GM19328 (cell line): ENCODE data around the gene CYP2B6.
"Not testable (repeated sequence)": the region's sequence is repeated elsewhere in the genome, so short reads cannot be mapped to it uniquely, and the experiment has no call there.

Experiments
- ATAC-seq: cut with Tn5 transposase; IDR thresholded peaks from one replicate; pipeline ENCODE4 v1.9.1; 2021; ENCODE audit warnings: mild to moderate bottlenecking, moderate library complexity; ENCODE audit not compliant: unreplicated experiment

The CYP2B6 gene

DNA sequence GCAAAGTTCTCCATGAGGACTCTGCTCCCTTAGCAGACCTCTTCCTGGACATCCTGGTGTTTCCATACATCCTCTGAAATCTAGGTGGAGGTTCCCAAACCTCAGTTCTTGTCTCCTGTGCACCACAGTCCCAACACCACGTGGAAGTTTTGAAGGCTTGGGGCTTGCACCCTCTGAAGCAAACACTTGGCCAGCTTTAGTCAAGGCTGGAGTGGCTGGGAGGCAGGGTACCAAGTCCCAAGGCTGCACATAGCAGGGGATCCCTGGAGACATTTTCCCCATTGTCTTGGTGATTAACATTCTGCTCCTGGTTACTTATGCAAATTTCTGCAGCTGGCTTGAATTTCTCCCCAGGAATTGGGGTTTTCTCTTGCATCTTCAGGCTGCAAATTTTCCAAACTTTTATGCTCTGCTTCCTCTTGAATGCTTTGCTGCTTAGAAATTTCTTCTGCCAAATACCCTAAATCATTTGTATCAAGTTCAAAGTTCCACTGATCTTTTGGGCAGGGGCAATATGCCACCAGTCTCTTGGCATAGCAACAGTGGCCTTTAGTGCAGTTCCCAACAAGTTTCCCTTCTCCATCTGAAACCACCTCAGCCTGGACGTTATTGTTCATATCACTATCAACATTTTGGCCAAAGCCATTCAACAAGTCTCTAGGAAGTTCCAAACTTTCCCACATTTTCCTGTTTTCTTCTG lies 10.2 kb upstream of the CYP2B6 start:
- not testable (repeated sequence) for ATAC-seq

DNA sequence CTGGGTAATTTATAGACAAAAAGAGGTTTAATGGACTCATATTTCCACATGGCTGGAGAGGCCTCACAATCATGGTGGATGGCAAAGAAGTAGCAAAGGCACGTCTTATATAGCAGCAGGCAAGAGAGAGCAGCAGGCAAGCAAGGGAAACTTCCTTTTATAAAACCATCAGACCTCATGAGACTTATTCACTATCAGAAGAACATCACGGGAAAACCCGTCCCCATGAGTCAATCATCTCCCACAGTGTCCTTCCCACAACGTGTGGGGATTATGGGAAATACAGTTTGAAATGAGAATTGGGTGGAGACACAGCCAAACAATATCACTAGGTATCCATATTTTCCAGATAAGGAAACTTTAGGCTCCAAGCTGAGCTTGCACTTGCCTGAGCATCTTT lies 9.5 kb upstream of the CYP2B6 start:
- no peak for ATAC-seq

DNA sequence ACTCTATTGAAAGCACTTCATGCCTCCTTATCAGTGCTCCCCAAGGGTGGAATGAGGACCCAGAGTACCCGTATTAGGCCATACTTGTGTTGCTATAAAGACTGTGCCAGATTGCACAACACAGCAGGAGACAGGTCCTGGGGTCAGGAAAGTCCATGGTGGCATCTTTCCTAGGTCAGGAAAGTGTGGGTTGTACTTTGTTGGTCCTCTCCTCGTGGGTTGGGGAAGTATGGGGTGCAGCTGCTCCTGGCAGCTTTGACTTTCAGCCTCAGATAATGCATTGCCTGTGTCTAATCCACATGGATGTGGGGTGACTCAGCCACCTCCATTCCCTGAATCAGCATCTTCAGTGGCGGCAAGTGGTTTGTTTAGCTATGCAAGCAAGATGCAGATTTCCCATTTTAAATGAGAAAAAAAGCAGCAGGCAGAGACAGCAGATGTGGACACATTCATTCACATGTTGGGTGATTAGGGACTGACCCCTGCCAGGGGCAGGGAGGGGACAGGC lies 8.4 kb upstream of the CYP2B6 start:
- no peak for ATAC-seq

DNA sequence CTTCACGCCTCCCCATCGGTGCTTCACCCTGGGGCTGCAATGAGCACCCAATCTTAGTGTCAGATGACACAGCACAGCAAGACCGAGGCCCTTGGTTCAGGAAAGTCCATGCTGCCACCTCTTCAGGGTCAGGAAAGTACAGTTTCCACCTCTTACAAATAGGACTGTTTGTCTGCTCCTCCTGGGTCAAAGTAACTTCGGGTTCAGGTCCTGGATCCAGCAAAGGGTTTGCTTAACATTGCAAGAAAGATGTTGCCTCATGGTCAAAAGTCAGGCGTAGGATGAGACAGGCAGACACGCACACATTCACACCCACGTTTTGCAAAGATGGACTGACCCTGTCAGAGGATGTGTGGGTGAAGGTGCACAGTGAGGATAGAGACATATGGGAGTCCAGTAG lies 1.6 kb upstream of the CYP2B6 start:
- no peak for ATAC-seq

DNA sequence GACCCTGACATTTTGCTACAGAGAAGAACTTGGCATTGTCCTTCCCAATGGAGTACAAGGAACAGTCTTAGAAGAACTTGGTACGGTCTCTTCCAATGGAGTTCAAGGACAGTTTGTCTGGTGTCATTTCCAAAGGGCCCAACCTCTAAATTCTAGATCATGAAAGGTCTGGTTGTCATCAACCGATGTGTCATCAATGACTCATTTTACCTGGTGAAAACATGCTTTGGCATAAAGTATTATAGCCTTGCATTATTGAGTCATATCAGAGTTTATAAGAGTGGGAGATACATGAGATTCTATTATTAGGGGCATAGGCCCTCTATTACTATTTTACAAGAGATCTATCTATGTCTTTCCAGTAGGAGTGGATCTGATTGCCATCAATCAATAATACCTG lies 4.3 kb downstream of the CYP2B6 start:
- no peak for ATAC-seq

DNA sequence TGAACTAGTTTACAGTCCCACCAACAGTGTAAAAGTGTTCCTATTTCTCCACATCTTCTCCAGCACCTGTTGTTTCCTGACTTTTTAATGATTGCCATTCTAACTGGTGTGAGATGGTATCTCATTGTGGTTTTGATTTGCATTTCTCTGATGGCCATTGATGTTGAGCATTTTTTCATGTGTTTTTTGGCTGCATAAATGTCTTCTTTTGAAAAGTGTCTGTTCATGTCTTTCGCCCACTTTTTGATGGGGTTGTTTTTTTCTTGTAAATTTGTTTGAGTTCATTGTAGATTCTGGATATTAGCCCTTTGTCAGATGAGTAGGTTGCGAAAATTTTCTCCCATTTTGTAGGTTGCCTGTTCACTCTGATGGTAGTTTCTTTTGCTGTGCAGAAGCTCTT lies 7.9 kb downstream of the CYP2B6 start:
- ATAC-seq: not testable (repeated sequence)

DNA sequence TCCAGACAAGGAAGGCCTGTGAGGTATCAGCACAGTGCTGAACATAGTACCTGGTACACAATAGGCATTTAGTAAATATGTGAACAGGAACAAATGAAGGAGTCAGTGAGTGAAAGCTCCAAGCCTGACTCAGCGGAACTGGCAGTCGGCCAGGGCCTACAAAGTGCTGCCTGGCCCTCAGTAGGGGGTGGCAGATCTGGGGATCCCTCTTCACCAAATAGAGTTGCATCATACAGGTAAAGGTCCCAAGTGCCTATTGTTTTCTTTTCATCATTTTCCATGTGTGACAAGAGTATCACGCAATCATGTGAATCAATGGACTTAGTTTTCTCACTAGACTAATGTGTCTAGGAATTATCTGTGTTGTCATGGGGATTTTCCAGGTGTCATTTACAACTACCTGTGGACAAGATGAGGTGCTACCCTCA lies 9.2 kb downstream of the CYP2B6 start:
- no peak for ATAC-seq

DNA sequence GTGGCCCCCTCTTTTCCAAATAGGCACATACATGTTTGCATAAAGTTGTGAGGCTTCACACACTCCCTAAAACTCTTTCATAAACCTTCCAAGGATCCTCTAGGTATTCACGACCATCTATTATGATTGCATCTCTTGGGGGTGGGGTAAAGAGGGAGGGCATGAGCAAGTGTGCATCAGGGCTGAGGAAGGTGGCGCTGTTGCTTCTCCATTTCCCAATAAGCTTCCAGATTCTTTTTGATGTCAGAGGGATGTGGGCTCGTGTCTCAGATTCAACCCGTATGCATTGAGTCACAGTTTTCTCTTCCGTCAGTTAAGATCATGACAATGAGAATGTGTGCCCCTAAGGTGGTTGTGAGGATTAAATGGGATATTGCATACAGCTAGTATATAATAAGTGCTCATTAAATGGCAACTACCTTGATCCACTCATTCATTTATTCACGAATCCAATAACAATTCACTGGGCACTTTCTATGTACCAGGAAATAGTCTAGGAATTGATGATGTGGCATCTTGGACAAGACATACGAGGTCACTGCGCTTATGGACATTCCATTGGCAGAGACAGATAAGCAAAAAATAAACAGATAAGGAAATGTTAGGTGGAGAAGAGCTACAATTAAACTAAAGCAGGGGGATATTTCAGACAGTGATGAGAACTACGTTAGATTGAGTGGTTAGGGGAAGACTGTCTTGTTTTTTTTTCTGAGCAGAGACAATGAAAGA lies 10.3 kb downstream of the CYP2B6 start:
- ATAC-seq: no peak

DNA sequence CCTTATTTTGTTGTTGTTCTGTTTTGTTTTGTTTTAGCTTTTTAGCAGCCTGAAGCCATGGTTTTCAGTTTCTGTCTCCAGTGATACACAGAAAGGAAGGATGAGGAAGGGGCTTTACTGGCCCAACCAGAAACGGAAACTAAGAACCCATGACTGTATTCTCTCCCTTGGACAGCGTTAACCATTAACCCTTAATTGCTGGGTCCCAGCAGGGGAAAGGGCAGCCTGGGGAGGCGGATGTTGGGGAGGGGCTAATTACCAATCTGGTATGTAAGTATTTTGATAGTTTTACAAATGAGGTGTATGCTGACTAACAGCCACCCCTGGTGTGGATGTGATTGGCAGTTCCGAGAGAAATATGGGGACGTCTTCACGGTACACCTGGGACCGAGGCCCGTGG lies 12.6 kb downstream of the CYP2B6 start:
- ATAC-seq: not testable (repeated sequence)

DNA sequence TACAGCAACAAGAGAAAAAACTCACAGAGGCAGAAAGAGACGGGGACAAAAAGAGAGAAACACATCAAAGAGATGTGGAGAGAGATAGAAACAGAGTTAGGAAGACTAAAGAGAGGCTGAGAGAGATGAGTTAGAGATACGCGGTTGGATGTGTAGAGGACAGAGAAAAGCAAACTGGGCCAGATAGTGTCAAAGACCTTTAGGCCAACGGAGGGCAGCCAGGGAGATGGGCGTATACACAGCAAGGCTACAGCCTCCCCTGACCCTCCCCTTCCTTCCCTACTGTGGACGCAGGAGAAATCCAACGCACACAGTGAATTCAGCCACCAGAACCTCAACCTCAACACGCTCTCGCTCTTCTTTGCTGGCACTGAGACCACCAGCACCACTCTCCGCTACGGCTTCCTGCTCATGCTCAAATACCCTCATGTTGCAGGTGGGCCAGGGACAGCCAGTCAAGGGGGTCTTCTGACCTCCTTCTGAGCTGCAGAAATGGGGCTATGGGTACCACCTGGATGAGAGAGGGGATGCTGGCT lies 18.7 kb downstream of the CYP2B6 start:
- no peak for ATAC-seq

DNA sequence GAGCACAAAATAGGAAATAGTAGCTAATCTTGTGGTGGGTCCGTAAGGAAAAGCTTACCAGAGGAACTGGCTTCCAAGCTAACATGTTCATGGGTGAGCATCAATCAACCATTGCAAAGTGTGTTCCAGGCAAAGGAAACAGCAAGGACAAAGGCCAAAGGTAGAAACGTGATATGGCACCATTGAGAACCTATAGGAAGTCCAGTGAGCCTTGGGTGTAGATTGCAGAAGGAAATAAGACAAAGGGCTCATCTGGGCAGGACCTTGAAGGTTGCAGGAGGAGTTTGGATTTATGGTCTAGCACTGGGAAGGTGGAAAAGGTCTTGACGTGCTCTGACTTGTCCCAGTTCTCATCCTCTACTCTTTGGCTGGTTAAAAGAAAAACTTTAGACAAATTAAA lies 22.3 kb downstream of the CYP2B6 start:
- no peak for ATAC-seq

DNA sequence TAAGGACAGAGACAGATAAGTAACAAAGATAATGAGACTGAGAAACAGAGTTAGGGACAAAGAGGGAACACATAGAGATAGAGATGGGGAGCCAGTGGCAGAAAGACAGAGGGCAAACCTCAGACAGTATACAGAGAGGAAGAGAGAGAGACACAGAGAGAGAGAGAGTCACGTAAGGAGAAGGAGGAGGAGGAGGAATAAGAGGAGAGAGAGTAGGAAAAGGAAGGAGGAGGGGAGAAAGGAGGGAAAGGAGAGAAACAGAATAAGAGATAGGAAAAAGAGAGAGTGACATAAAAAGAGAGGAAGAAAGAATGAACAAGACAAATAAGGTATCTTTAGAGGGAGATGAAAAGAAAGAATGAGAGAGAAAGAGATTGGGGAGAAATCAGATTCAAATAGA lies 23.6 kb downstream of the CYP2B6 start:
- no peak for ATAC-seq

DNA sequence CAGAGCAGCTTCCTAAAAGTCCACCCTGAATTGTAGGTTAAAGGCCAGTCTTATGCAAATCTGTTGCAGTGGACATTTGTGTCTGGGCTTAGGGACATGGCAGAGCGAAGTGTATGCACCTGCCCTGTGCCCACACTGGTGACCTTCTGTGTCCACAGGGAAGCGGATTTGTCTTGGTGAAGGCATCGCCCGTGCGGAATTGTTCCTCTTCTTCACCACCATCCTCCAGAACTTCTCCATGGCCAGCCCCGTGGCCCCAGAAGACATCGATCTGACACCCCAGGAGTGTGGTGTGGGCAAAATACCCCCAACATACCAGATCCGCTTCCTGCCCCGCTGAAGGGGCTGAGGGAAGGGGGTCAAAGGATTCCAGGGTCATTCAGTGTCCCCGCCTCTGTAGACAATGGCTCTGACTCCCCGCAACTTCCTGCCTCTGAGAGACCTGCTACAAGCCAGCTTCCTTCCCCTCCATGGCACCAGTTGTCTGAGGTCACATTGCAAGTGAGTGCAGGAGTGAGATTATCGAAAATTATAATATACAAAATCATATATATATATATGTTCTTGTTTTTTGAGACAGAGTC lies 25.5 kb downstream of the CYP2B6 start:
- no peak for ATAC-seq

DNA sequence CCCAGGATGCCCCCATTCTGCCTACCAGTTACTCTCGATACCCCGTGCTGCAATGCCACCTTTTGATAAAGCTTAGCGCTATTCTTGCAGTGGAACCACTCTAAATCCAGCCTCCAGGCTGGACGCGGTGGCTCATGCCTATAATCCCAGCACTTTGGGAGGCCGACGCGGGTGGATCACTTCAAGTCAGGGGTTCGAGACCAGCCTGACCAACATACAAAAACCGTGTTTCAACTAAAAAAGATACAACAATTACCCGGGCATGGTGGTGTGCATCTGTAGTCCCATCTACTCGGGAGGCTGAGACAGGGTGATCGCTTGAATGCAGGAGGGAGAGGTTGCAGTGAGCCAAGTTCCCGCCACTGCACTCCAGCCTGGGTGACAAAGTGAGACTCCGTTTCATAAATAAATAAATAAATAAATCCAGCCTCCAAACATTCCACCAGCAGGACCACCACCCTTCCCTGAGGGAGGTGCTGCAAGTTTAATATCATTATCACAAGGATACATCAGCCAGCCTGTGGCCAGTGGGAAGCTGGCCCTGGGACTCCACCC lies 27.7 kb downstream of the CYP2B6 start:
- ATAC-seq: no peak

DNA sequence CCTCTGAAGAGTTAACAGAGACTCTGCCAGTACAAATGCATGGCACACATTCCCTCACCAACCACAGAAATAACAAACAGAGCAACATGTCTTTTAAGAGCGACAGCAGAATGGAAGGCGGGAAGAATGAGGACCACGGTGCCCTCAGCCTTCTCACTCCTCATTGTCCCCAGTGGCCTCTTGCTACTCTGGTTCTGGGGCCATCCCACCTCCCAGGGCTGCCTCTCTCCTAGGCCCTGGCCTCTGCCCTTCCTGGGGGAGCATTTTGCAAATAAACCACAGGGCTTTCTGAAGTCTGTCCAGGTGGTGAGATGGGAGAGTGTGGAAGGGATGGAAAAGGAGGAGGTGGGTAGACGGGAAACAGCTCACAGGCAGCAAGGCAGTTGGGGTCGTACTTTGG lies 28.3 kb downstream of the CYP2B6 start:
- ATAC-seq: no peak

DNA sequence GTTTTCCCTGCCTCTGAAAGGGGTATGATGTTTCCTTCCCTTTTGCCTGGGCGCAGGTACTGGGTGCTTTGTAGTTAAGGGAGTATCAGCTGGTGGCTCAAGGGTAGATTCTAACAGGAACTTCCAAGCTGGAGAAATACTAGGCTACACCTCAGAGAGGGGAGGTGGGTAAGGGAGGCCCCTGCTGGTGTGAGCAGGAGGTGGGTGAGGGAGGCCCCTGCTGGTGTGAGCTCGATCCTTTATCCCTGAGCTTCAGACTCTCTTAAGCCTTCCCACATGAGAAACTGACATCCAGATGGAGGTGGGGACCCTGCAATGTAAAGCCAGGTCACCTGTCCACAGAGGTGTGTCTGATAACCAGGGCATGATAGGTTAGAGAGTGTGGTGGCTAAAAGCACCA lies 32.1 kb downstream of the CYP2B6 start:
- no peak for ATAC-seq

DNA sequence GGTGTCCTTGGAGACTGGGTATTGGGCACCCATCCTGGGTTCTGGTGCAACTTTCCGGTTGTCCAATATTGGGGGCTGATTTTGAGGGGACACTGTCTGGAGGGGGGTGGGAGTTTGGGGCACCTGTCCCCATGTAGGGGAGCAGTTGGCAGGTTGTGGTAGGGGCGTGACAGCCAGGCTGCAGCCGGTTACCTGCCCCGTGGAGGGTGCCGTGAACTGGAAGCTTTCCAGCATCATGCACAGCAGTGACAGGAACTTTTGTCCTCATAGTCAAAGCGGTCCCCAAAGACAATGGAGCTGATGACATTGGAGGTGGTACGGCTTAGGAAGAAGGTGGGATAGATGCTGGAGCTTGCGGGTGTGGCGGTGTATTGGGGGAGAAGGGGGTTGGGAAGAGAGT lies 34.3 kb downstream of the CYP2B6 start:
- ATAC-seq: no peak

DNA sequence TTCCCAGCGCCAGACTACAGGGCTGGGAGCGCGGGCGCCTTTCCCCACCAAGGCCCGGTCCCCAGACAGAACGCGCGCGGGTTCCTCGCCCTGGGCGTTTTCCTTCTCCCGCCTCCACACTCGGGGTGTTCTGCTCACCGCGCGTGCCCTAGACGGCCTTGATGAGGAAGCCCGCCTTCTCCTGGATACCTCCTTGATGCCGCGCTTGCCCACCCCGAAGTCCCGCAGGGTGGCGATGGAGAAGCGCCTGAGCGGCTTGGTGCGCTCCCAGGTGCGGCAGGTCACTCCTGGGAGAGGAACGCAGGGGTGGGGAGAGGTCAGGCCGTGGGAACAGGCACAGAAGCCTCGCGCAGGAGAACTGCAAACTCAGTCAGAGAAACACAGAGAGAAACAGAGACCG lies 34.8 kb downstream of the CYP2B6 start:
- ATAC-seq: no peak

DNA sequence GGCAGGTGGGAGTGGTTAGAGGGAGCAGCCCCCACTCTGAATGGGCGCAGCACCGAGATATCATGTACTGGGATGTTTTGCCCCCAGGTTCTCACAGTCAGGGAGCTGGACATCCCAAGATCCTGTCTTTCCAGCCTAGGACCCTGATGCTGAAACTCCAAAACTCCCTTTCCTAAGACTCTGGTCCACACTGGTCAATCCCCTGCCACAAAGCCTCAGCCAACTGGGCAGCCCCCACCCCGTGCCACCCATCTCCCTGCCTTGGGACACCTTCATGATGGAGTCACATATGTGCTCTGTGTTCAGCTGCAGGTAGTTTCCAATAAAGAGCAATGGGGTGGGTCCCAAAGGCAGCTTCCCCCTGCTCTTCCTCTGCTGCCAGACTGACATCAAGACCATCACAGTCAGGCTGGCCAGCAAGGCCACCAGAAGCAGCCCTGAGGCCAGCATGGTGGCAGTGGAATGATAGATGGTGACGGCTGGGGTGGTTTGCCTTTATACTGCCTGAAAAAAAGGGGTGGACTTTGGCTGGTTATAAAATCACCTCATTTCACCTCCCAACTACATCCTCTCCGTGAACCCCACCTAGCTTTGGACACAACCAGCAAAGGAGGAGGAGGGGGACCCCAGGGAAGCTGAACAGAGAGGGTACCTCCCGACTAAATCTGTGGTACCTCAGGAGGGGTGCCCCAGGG lies 36.3 kb downstream of the CYP2B6 start:
- no peak for ATAC-seq

DNA sequence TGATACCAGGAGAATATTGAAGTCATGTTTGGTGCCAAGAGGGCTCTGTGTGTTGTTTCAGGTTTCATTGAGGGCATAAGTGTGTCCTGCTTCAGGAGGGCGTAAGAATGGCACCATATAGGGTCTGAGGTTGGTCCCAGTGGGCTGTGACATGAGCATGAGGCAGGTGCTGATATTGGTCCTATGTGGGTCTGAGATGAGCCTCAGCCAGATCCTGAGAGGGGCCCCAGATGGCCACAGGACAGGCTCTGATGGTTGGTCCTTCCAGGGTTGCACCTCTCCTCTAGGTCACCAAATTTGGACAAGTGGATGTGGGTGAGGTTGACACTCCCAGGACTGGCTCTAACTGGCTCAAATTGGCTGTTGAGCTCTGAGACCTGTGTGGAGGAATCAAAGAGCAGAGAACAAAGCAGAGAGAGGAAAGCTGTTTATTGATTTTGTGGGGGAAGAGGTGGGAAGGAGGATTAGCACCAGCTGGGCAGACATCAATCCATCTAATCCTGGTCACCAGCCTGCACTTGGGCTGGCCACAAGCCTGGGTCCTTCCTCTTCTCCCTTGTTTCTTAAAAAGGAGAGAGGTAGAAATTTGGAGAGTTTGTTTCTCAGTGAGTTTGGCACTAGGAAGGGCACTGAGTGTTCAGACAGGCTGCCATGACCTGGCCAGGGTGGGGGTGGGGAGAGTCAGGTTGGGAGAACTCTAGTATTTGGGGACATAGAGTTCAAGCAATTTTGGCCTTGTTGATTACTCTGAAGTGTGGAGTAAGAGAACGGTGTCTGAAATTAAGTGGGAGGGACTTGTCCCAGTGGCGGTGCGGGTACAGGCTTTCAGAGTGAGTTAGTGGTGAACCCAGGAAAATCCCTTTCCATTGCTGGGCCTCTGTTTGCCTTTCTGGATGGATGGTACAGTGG lies 38.7 kb downstream of the CYP2B6 start:
- no peak for ATAC-seq
